NT2/D1 (cell line): ENCODE measurements around the gene GRAMD1B.

ENCODE experiments used
- DNase-seq: peaks from one replicate; pipeline ENCODE4 v3.0.0-alpha.2; 2011; ENCODE audit warnings: low read depth, low spot score
- H3K27me3 ChIP-seq: 2 replicates; pipeline ENCODE4 v1.6.0; 2011; ENCODE audit warnings: mild to moderate bottlenecking; ENCODE audit not compliant: insufficient read length, insufficient read depth
- H3K36me3 ChIP-seq: 2 replicates; pipeline ENCODE4 v1.6.1; 2011; ENCODE audit warnings: mild to moderate bottlenecking, low read length, mixed read lengths; ENCODE audit not compliant: insufficient read depth, insufficient read length
- H3K4me1 ChIP-seq: 2 replicates; pipeline ENCODE4 v1.5.1; 2011; ENCODE audit not compliant: insufficient read depth, insufficient read length
- H3K4me3 ChIP-seq: 2 replicates; pipeline ENCODE4 v1.5.1; 2011; ENCODE audit warnings: low read depth; ENCODE audit not compliant: insufficient read length
- H3K9ac ChIP-seq: 2 replicates; pipeline ENCODE4 v1.6.0; 2011; ENCODE audit warnings: low read depth; ENCODE audit not compliant: insufficient read length
- H3K9me3 ChIP-seq: 2 replicates; pipeline ENCODE4 v1.5.1; 2011; ENCODE audit warnings: mild to moderate bottlenecking, low read length; ENCODE audit not compliant: insufficient read depth
- SUZ12 ChIP-seq: IDR thresholded peaks from 2 replicates; pipeline ENCODE4 v1.6.1; 2011; ENCODE audit not compliant: insufficient read length, insufficient read depth; ENCODE audit errors: extremely low read depth
- YY1 ChIP-seq: IDR thresholded peaks from 2 replicates; pipeline ENCODE4 v1.6.1; 2011; ENCODE audit not compliant: insufficient read length, insufficient read depth
- ZNF274 ChIP-seq: IDR thresholded peaks from 2 replicates; pipeline ENCODE4 v1.6.1; 2011; ENCODE audit warnings: mild to moderate bottlenecking, low read depth, low read length

GRAMD1B gene

GRCh38 chr11:123548774-123549173 lies 118.7 kb downstream of the GRAMD1B start:
- Histone ChIP-seq H3K27me3 (no peaks in the 10 kb centered on the region), H3K4me3 (no peak overlapping the region), H3K9me3 (no peaks in the 10 kb centered on the region), H3K9ac (no peak overlapping the region), H3K36me3 (no peaks in the 10 kb centered on the region), H3K4me1 (peaks cover 6% of the 10 kb centered on the region)
- TF ChIP-seq ZNF274 (no peak), YY1 (no peak), SUZ12 (no peak)
- no peak for DNase-seq

GRCh38 chr11:123549926-123550917 lies 120.2 kb downstream of the GRAMD1B start:
- H3K4me3 ChIP-seq = no peak overlapping the region
- no peak for DNase-seq
- H3K27me3 ChIP-seq = no peaks in the 10 kb centered on the region
- H3K9me3 ChIP-seq = no peaks in the 10 kb centered on the region
- TF ChIP-seq ZNF274 = no peak
- no peak for TF ChIP-seq SUZ12
- no peak for TF ChIP-seq YY1
- H3K36me3 ChIP-seq = no peaks in the 10 kb centered on the region
- H3K4me1 ChIP-seq = peaks cover 6% of the 10 kb centered on the region
- H3K9ac ChIP-seq = no peak overlapping the region

GRCh38 chr11:123551079-123551478 lies 121.0 kb downstream of the GRAMD1B start:
- Histone ChIP-seq H3K36me3 (no peaks in the 10 kb centered on the region), H3K9me3 (no peaks in the 10 kb centered on the region), H3K4me3 (no peak overlapping the region), H3K4me1 (peaks cover 6% of the 10 kb centered on the region), H3K27me3 (no peaks in the 10 kb centered on the region), H3K9ac (no peak overlapping the region)
- TF ChIP-seq ZNF274 (no peak), SUZ12 (no peak), YY1 (no peak)
- DNase-seq = no peak

GRCh38 chr11:123556633-123557032 lies 126.6 kb downstream of the GRAMD1B start:
- Histone ChIP-seq H3K27me3 (no peaks in the 10 kb centered on the region), H3K9ac (no peak overlapping the region), H3K4me1 (peaks cover 6% of the 10 kb centered on the region), H3K4me3 (no peak overlapping the region), H3K36me3 (no peaks in the 10 kb centered on the region), H3K9me3 (no peaks in the 10 kb centered on the region)
- no peak for DNase-seq
- TF ChIP-seq YY1 = no peak
- no peak for TF ChIP-seq SUZ12
- no peak for TF ChIP-seq ZNF274

- Histone ChIP-seq H3K4me3 (no peak overlapping the region), H3K27me3 (no peaks in the 10 kb centered on the region), H3K9me3 (no peaks in the 10 kb centered on the region), H3K36me3 (no peaks in the 10 kb centered on the region), H3K9ac (no peak overlapping the region), H3K4me1 (peaks cover 6% of the 10 kb centered on the region)
- TF ChIP-seq ZNF274 = no peak
- TF ChIP-seq YY1 = no peak
- no peak for TF ChIP-seq SUZ12
- no peak for DNase-seq
Measured at GRCh38 chr11:123558536-123559315, 128.7 kb downstream of the GRAMD1B start.

- no peak for DNase-seq
- H3K9ac ChIP-seq = no peak overlapping the region
Measured at GRCh38 chr11:123559523-123559955, 129.5 kb downstream of the GRAMD1B start.

GRCh38 chr11:123560006-123560405 lies 129.9 kb downstream of the GRAMD1B start:
- Histone ChIP-seq H3K9me3 (no peaks in the 10 kb centered on the region), H3K36me3 (no peaks in the 10 kb centered on the region), H3K4me1 (peaks cover 6% of the 10 kb centered on the region), H3K4me3 (no peak overlapping the region), H3K27me3 (no peaks in the 10 kb centered on the region), H3K9ac (no peak overlapping the region)
- no peak for DNase-seq
- TF ChIP-seq YY1 (no peak), SUZ12 (no peak), ZNF274 (no peak)

More at GRCh38 chr11:123559523-123559955, 129.5 kb downstream of the GRAMD1B start:
- Histone ChIP-seq H3K27me3 (no peaks in the 10 kb centered on the region), H3K4me3 (no peak overlapping the region), H3K36me3 (no peaks in the 10 kb centered on the region), H3K9me3 (no peaks in the 10 kb centered on the region), H3K4me1 (peaks cover 6% of the 10 kb centered on the region)
- TF ChIP-seq ZNF274 (no peak), SUZ12 (no peak), YY1 (no peak)
